Activated CD4-positive, alpha-beta T cell treated with anti-CD3 and anti-CD28 coated beads, Interleukin-2, amount 50 U/mL, for 4 hours (primary cell): ENCODE measurements around the gene PTGDR2.

Source experiments
- DNase-seq, 2 experiments: peaks; one replicate each; pipeline ENCODE4 v3.0.0-alpha.2; 2020

The PTGDR2 gene

GRCh38 chr11:60809249-60809648 is 46.5 kb downstream of the PTGDR2 start:
- no peak for DNase-seq

- no peak for DNase-seq
Measured at GRCh38 chr11:60803273-60803936, 52.3 kb downstream of the PTGDR2 start.

GRCh38 chr11:60801194-60801593 is 54.6 kb downstream of the PTGDR2 start:
- DNase-seq: no peak
